ENCODE data around the gene ST7L.
A peak's percentile ranks its signal among the peaks of the same experiment; 100 is the strongest.

Gene ST7L

GRCh38 chr1:112618114-112618720, 724 bp downstream of the ST7L start:
- no peak for DNase-seq

GRCh38 chr1:112614460-112615065, 4.4 kb downstream of the ST7L start:
- DNase-seq = no peak

GRCh38 chr1:112605633-112606327, 13.2 kb downstream of the ST7L start:
- no peak for DNase-seq

GRCh38 chr1:112603541-112603940, 15.4 kb downstream of the ST7L start:
- no peak for DNase-seq

GRCh38 chr1:112603012-112603411, 15.9 kb downstream of the ST7L start:
- DNase-seq = no peak

- DNase-seq = no peak
These were observed 19.5 kb downstream of the ST7L start for GRCh38 chr1:112599477-112599876.

GRCh38 chr1:112594208-112594876, 24.6 kb downstream of the ST7L start:
- no peak for DNase-seq

- no peak for DNase-seq
These were observed 29.2 kb downstream of the ST7L start for GRCh38 chr1:112589766-112590165.

- peak; percentile 75 for DNase-seq
These were observed 35.6 kb downstream of the ST7L start for GRCh38 chr1:112583366-112583765.

GRCh38 chr1:112581586-112582192, 37.3 kb downstream of the ST7L start:
- no peak for DNase-seq

- DNase-seq = no peak
These were observed 39.0 kb downstream of the ST7L start for GRCh38 chr1:112579801-112580510.

GRCh38 chr1:112576240-112576639, 42.7 kb downstream of the ST7L start:
- DNase-seq = no peak

- DNase-seq = no peak
These were observed 43.7 kb downstream of the ST7L start for GRCh38 chr1:112575154-112575804.

- no peak for DNase-seq
These were observed 53.1 kb downstream of the ST7L start for GRCh38 chr1:112565800-112566199.

- DNase-seq = no peak
These were observed 54.9 kb downstream of the ST7L start for GRCh38 chr1:112564081-112564480.

GRCh38 chr1:112563341-112563740, 55.6 kb downstream of the ST7L start:
- no peak for DNase-seq

- no peak for DNase-seq
These were observed 60.3 kb downstream of the ST7L start for GRCh38 chr1:112558634-112559033.

- DNase-seq = no peak
These were observed 61.6 kb downstream of the ST7L start for GRCh38 chr1:112557385-112557784.

- no peak for DNase-seq
These were observed 64.5 kb downstream of the ST7L start for GRCh38 chr1:112554411-112554810.

GRCh38 chr1:112549590-112549989, 69.4 kb downstream of the ST7L start:
- DNase-seq = peak; percentile 2

- no peak for DNase-seq
These were observed 70.4 kb downstream of the ST7L start for GRCh38 chr1:112548547-112548946.

GRCh38 chr1:112546076-112546475, 72.9 kb downstream of the ST7L start:
- no peak for DNase-seq
